NCI-H774 (cell line): ENCODE results near the gene MINDY4.

Experiments
- DNase-seq: peaks from one replicate; lab custom pipeline; 2025; lab: John Stamatoyannopoulos, UW

MINDY4 gene

GRCh38 chr7:30903146-30903545 lies 131.9 kb downstream of the MINDY4 start:
- DNase-seq, result no peak

DNA sequence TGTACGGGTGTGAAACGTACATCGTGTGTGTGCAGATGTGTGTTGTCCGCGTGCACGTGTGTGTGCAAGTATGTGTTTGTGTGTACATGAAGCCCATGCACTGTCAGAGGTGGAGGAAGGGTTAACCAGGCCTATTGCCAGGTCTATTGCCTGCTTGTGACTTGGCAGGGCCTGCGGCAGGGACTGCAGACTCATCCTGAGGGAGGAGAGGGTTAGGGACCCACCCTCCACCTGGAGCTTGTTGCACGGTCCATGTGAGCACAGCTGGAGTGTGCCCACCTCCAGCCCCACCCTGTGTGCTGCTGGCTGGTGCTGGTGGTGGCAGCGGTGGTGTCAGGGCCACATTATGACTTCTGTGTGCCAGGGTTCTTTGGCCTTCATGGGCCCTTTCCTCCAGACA lies 133.3 kb downstream of the MINDY4 start:
- no peak for DNase-seq

DNA sequence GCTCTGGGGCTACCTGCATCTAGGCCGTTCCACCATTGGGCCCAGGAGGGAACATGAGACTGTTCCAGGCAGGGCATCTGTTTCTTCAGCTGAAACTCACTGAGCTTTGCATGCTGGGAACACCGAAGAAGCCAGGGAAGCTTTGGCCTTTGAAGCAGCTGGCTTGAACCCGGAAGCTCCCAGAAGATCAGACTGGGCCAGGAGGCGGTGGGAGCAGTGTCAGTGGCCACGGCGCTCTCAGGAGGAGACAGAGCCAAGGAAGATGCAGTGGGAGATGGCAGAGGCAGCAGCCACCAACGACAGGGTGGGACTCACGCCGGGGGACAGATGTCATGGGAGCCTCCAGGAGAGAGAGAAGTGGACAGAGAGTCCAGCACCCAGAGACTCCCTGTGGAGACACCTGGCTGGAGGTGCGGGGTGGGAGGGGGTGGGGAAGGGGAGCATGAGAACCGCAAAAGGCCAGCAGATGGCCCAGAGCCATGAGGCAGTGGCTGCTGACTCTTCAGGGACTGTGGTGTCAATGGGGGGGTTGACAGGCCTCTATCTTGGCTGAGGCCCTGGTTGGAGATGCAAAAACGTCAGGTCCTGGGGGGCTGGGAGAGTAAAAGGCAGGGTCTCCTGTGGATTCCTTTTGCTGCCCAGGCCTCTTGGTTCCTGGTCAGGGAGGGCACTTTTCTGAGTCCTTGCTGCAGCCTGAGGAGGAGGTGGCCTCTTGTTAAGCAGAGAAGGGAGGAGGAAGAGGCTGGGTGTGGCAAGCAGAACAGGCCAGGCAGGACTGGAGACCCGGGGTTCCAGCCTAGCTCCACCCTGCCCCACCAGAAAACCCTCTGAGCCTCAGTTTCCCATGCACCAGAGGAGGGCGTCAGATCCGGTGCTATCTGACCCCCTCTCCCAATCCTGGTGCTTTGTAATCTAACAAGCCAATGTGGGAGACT lies 134.1 kb downstream of the MINDY4 start:
- no peak for DNase-seq

DNA sequence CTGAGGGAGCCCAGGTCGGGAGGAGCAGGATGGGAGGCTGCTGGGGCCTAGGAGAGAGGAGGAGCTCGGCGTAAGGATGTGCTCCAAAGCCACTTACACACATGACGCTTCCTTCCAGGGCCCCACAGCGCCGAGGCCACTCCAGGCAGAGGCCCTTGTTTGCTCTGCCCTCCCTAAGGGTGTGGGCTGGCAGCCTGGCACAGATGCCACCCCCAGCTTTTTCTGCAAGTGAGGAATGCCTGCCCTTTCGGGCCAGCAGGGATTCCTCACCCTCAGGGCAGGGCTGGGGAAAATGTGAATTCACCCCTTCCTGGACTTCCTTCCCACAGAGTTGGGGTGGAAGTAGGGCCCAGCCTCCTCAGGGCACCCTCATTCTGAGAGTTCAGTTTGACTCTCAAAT lies 134.8 kb downstream of the MINDY4 start:
- DNase-seq, result no peak

DNA sequence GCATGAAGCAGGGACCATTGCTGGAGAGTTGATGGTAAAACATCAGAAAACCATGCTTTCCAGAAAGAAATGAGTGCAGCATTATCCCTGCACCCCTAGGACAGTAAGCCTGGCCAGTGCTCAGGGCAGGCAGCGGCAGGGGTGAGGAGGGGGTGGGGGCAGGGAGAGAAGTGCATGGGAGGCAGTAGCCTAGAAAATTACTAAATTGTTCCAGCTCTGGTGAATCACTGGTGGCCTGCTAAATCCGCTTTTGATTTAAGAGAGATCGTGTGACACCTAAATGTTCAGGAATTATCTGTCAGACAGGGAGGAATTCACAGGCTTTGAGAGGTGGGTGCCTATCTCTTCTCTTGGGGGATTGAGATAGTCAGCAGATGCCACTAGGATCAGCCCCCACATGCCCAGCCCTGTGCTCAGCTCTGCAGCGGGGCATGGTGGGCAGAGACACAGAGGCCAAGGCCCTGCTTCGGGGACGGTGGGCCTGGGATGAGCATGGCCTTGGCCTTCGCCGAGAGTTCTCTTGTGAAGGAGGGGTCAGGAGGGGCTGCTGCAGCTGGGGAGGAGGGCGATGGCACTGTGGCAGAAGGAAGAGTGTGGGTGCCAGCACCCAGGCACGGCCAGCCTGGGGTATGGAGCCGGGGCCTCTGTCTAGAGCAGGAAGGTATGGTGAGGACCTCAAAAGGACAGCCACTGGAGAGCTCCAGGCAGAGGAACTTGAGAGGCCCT lies 135.5 kb downstream of the MINDY4 start:
- no peak for DNase-seq

- DNase-seq, result no peak
These were observed 136.5 kb downstream of the MINDY4 start for GRCh38 chr7:30907527-30908267.

GRCh38 chr7:30908681-30909080 lies 137.5 kb downstream of the MINDY4 start:
- no peak for DNase-seq

GRCh38 chr7:30909431-30909830 lies 138.2 kb downstream of the MINDY4 start:
- no peak for DNase-seq

GRCh38 chr7:30910411-30911073 lies 139.3 kb downstream of the MINDY4 start:
- DNase-seq, result no peak

DNA sequence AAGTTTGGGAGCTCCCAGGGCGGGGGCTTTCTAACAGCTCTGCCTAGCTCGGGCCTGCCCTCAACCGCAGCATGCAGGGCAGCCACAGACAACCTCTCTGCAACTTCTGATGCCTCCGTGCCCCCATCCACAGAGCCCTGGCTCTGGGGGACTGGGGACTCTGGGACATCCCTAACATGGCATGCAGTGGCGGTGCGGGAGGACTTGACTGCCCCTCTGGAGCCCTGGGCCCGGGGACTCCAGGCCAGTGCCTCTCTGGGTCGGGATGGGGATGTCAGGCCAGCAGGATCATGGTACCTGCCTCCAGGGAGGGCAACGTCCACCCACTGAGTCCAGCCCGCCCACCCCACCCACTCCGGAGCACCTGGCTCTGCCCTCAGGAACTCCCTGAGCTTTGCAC lies 139.9 kb downstream of the MINDY4 start:
- DNase-seq, result no peak

DNA sequence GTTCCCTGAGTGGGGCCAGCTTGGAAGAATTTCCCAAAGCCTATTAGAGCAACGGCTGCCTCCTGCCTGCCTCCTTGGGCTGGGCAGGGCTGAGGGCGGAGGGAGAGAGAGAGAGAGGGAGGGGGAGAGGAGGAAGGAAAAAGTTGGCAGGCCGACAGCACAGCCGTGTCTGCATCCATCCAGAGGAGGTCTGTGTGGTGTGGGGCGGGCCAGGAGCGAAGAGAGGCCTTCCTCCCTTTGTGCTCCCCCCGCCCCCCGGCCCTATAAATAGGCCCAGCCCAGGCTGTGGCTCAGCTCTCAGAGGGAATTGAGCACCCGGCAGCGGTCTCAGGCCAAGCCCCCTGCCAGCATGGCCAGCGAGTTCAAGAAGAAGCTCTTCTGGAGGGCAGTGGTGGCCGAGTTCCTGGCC lies 140.3 kb downstream of the MINDY4 start, which contains the start of gene AQP1:
Gene AQP1 (plus strand): TSS at position 293 of the 409 bp plus-strand sequence. CDS start 57 bp downstream, at position 350.
- no peak for DNase-seq

DNA sequence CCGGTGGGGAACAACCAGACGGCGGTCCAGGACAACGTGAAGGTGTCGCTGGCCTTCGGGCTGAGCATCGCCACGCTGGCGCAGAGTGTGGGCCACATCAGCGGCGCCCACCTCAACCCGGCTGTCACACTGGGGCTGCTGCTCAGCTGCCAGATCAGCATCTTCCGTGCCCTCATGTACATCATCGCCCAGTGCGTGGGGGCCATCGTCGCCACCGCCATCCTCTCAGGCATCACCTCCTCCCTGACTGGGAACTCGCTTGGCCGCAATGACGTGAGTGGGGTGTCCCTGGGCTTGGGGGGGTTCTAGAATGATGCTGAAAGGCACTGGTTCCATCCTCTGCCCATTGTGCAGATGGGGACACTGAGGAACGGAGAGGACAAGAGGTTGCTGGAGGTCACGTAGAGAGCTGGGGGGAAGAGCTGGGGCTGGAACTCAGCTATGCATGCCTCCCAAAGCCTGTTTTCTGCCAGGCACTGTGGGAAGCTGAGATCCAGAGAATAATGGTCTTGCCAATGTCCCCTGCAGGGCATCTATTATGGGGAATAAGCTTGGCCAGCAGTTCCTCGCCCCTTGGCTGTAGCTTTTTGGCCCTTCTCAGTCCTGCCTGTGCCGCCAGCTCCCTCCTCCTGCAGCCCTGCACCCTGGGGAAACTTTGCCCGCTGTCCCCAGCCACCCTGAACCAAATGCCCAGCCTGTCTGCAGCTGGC lies 141.0 kb downstream of the MINDY4 start:
- no peak for DNase-seq

- DNase-seq, result no peak
These were observed 141.4 kb downstream of the MINDY4 start for GRCh38 chr7:30912731-30912985.

DNA sequence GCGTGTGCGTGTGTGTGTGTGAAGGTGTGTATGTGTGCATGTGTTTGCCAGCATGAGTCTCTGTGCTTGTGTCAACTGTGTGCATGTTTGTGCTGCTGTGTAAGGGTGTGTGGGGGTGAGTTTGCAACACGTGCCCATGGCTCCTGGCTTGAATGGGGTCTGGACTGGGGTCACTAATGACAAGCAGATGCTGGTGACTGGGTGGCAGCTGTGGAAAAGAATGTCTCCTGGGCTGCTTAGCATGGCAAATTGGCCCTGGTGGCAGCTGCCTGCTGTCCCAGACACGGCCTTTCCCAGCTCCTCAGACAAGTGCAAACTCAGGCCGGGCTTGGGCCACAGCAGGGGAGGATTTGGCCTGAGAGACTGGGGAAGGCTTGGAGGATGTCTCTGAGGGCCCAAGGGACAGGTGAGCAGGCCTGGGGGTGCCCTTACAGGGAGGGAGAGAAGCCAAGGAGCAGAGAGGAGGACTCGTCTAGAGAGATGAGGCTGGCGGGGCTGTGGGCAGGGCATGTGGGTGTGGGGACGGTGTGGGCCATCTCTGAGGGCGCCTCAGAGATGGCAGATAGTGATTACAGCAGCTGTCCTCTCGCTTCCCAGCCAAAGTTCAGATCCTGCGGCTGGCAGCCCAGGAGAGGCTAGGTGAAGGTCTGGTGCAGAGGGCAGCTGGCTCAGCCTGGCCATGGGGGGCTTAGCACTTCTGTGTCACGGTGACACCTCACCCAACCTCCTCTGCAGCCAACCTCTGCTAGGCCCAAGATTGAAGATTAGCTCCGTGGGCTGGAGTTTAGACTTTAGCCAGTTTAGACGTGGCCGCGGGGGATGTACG lies 142.0 kb downstream of the MINDY4 start:
- DNase-seq, result no peak

GRCh38 chr7:30913821-30914515 lies 142.8 kb downstream of the MINDY4 start:
- no peak for DNase-seq

- DNase-seq, result no peak
These were observed 143.4 kb downstream of the MINDY4 start for GRCh38 chr7:30914596-30914995.

DNA sequence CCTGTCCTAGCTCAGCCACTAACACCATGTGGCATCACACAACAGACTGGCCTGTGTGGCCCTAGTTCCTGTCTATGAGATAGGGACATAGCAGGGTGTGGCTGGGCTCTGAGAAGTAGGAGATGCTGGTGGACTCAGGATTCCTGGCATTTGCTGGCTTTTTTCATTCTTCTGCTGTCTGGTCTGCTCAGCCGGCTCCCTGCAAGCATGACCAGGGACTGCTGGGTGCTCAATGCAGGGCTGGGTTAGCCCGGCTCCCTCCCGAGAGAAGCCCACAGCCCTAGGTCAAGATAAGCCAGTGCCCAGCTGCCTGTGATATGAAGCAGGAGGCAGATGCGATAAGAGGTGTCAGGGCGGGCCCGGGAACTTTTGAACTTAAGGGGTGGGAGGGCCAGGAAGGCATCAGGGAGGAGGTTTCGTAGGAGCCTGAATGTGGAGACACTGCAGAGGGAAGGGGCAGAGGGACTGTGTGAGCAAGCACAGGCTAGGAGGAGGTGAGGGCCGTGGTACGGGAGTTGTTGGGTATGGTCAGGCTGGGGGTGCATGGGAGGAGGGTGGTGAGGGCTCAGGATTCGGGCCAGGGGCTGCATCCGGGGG lies 143.9 kb downstream of the MINDY4 start:
- no peak for DNase-seq

DNA sequence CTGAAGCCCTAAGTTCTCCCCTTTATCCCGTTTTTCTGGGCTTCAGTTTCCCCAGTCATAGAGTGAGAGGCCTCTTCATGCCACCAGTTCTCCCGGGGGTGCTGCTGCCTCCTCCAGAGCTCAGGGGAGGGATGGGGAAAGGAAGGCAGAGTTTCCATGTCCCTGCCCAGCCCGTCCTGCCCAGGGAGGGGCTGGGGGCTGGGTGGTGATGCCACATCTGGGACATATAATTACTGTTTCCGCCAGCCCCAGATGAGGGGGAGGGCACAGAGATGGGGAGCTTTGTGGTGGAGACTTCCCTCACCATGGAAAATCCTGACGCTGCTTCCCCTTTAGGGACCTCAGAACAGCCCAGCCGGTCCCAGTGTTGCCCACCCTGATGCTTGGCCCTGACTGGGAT lies 144.5 kb downstream of the MINDY4 start:
- no peak for DNase-seq

DNA sequence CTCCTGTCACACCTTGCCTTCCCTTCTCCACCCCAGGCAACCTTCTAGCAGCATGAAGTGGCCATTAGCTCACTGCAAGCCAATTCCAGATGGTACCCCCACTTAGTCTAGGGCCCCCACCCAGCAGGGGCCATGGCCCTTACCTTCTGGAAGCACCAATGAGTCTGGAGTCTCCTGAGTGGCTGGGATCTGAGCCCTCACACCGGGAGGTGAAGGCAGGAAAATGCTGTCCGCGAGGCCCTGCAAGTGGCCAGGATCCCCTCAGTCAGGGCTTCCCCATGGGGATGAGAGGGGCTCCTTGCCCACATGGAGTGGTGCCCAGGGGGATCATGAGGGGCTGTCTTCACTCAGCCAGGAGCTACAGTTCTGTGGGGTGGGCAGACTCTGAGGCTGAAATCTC lies 145.0 kb downstream of the MINDY4 start:
- no peak for DNase-seq

DNA sequence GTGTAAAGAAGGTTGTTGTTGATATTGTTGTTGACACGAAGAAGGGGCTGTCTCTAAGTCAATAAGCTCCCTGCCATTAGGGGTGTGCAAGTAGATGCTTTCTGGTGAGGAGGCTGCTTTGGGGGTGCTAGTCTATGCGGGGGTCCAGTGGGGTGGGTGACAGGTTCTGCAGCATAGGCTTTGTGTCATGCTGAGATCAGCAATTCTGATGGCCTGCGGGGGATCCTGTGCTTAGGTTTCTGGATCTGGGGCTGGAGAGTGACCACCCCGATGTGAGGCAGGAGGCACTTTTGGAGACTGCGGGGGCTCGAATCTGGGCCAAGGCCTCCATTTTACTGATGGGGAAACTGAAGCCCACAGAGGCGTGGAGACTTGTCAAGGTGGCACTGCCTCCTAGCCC lies 145.6 kb downstream of the MINDY4 start:
- DNase-seq, result no peak
